Measurements from ENCODE around the gene GDPD3.

DNA sequence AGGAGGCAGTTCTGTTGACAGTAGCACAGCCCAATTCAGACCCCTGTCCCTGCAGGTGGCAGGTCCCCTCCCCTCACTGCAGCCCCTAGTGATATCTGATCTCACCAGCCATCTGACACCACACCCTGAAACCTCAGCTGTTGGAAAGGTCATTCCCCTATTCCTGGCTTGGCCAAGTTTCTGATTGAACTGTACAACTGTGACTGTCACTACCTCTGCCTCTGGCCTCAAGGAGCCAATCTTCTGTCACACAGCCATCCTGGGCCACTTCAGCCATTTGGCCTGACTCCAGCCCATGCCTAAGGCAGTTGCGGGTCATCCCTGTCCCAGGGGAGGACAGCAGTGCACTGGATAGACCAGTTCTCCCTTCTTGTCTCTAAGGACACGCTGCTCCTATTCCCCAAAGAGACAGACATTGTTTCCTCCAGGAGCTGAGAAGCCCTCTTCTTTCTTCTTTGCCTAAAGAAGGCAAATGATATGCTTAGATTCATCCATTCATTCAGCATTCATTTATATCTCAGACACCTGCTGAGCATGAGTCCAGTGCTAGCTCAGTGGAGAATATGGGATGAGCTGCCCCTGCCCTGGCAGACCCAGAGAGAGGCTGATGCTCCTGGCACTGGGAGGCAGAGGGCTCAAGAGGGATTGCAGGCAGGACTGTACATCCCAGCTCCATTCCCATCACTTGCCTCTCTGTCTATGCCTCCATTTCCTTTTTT, 52.3 kb downstream of the GDPD3 start:
- TF ChIP-seq, protein P1, sequence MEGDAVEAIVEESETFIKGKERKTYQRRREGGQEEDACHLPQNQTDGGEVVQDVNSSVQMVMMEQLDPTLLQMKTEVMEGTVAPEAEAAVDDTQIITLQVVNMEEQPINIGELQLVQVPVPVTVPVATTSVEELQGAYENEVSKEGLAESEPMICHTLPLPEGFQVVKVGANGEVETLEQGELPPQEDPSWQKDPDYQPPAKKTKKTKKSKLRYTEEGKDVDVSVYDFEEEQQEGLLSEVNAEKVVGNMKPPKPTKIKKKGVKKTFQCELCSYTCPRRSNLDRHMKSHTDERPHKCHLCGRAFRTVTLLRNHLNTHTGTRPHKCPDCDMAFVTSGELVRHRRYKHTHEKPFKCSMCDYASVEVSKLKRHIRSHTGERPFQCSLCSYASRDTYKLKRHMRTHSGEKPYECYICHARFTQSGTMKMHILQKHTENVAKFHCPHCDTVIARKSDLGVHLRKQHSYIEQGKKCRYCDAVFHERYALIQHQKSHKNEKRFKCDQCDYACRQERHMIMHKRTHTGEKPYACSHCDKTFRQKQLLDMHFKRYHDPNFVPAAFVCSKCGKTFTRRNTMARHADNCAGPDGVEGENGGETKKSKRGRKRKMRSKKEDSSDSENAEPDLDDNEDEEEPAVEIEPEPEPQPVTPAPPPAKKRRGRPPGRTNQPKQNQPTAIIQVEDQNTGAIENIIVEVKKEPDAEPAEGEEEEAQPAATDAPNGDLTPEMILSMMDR (IDR thresholded peaks at IDR 0.05 in 2 of 3, conservative IDR thresholded peaks at IDR 0.05 in 1 of 3; ENCODE audit: control insufficient read depth in 2 of 3, extremely low read depth in 1 of 3, insufficient read depth in 1 of 3, low read depth in 3 of 3, low read length in 3 of 3) = no peak
- TF ChIP-seq CREB1 (IDR thresholded peaks at IDR 0.05; ENCODE audit: low read depth) (no peak), KDM1A (IDR thresholded peaks at IDR 0.05; ENCODE audit: borderline replicate concordance) (no peak), GABPA (IDR thresholded peaks at IDR 0.05; ENCODE audit: low read depth) (no peak), NR2C2 (IDR thresholded peaks at IDR 0.05; ENCODE audit: borderline replicate concordance, control insufficient read depth, insufficient read length, low read depth) (no peak), RAD21 (IDR thresholded peaks at IDR 0.05; ENCODE audit: insufficient read depth, low read depth, low read length) (no peak), POLR2AphosphoS2 (IDR thresholded peaks at IDR 0.05; ENCODE audit: low read depth, low read length) (no peak), STAT1 (conservative IDR thresholded peaks at IDR 0.05) (no peak), EP300 (IDR thresholded peaks at IDR 0.05; ENCODE audit: borderline replicate concordance in 1 of 2, control insufficient read depth in 1 of 2, low read depth in 2 of 2, low read length in 2 of 2) (no peak)
- TF ChIP-seq, protein P2, sequence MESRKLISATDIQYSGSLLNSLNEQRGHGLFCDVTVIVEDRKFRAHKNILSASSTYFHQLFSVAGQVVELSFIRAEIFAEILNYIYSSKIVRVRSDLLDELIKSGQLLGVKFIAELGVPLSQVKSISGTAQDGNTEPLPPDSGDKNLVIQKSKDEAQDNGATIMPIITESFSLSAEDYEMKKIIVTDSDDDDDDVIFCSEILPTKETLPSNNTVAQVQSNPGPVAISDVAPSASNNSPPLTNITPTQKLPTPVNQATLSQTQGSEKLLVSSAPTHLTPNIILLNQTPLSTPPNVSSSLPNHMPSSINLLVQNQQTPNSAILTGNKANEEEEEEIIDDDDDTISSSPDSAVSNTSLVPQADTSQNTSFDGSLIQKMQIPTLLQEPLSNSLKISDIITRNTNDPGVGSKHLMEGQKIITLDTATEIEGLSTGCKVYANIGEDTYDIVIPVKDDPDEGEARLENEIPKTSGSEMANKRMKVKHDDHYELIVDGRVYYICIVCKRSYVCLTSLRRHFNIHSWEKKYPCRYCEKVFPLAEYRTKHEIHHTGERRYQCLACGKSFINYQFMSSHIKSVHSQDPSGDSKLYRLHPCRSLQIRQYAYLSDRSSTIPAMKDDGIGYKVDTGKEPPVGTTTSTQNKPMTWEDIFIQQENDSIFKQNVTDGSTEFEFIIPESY (IDR thresholded peaks at IDR 0.05) = no peak
